Fibroblast of pulmonary artery (primary cell): Measurements from ENCODE around the gene KLRF1.

Source experiments
- DNase-seq: peaks from one replicate; pipeline ENCODE4 v3.0.0-alpha.2; 2010; ENCODE audit warnings: low read depth
- H3K4me3 ChIP-seq: replicated peaks from 2 replicates; pipeline ENCODE4 v1.5.1; 2011; ENCODE audit warnings: low read depth, mild to moderate bottlenecking, control low read depth, low read length, moderate library complexity
- CTCF ChIP-seq: IDR thresholded peaks from 2 replicates; pipeline ENCODE4 v1.5.1; 2011; ENCODE audit warnings: mild to moderate bottlenecking, control low read depth, low read length, inconsistent platforms; ENCODE audit errors: missing control alignments

Gene KLRF1

GRCh38 chr12:9829483-9829882 is 2.2 kb downstream of the KLRF1 start:
- TF ChIP-seq CTCF: no peak
- H3K4me3 ChIP-seq: no peak overlapping the region

GRCh38 chr12:9829982-9830381 is 2.7 kb downstream of the KLRF1 start:
- no peak for TF ChIP-seq CTCF
- no peak overlapping the region for H3K4me3 ChIP-seq
- no peak for DNase-seq

More at GRCh38 chr12:9829483-9829882, 2.2 kb downstream of the KLRF1 start:
- no peak for DNase-seq

GRCh38 chr12:9831720-9832119 is 4.4 kb downstream of the KLRF1 start:
- H3K4me3 ChIP-seq: no peak overlapping the region
- no peak for DNase-seq
- no peak for TF ChIP-seq CTCF

- DNase-seq: no peak
- no peak for TF ChIP-seq CTCF
- H3K4me3 ChIP-seq: no peak overlapping the region
Observed at GRCh38 chr12:9843407-9843806, 16.1 kb downstream of the KLRF1 start.

GRCh38 chr12:9848899-9849298 is 21.6 kb downstream of the KLRF1 start:
- no peak overlapping the region for H3K4me3 ChIP-seq
- no peak for DNase-seq
- no peak for TF ChIP-seq CTCF

- DNase-seq: no peak
- TF ChIP-seq CTCF: no peak
Observed at GRCh38 chr12:9851050-9851449, 23.8 kb downstream of the KLRF1 start.

GRCh38 chr12:9851927-9852326 is 24.6 kb downstream of the KLRF1 start:
- no peak for DNase-seq
- H3K4me3 ChIP-seq: no peak overlapping the region
- no peak for TF ChIP-seq CTCF

More at GRCh38 chr12:9851050-9851449, 23.8 kb downstream of the KLRF1 start:
- no peak overlapping the region for H3K4me3 ChIP-seq
